Neutrophil (primary cell): Measurements from ENCODE around the gene SPECC1L.

ENCODE experiments used
- H3K27ac ChIP-seq: fragments of 200-600 bp; sonication (generic); 2 replicates; pipeline ENCODE4 v1.5.1; 2016; ENCODE audit warnings: mild to moderate bottlenecking, moderate library complexity
- H3K27me3 ChIP-seq: fragments of 200-600 bp; sonication (generic); 2 replicates; pipeline ENCODE4 v1.6.0; 2016; ENCODE audit warnings: mild to moderate bottlenecking
- H3K36me3 ChIP-seq: fragments of 200-600 bp; sonication (generic); 2 replicates; pipeline ENCODE4 v1.5.1; 2017
- H3K4me1 ChIP-seq, 2 experiments: fragments of 200-600 bp in 1 of 2; sonication (generic) in 1 of 2; 1 replicate in 1 of 2; 2 replicates in 1 of 2; pipeline versions ENCODE4 v1.5.1 to v1.6.1; 2013 to 2016; ENCODE audit warnings: low read depth in 1 of 2, low read length in 1 of 2, mild to moderate bottlenecking in 1 of 2, moderate library complexity in 1 of 2; ENCODE audit not compliant: control insufficient read depth in 1 of 2, insufficient read depth in 1 of 2
- H3K4me3 ChIP-seq, 2 experiments: fragments of 200-600 bp in 1 of 2; sonication (generic) in 1 of 2; 1 replicate in 1 of 2; 2 replicates in 1 of 2; pipeline ENCODE4 v1.5.1; 2013 to 2016; ENCODE audit warnings: low read depth in 1 of 2, low read length in 1 of 2, mild to moderate bottlenecking in 1 of 2, moderate library complexity in 1 of 2
- H3K9me3 ChIP-seq: fragments of 200-600 bp; sonication (generic); 2 replicates; pipeline ENCODE4 v1.5.1; 2016
- TF ChIP-seq, protein P1 (sequence below): fragments of 200-600 bp; sonication (generic); IDR thresholded peaks from 2 replicates; pipeline ENCODE4 v1.5.1; 2016; ENCODE audit warnings: antibody characterized with exemption

SPECC1L gene

DNA sequence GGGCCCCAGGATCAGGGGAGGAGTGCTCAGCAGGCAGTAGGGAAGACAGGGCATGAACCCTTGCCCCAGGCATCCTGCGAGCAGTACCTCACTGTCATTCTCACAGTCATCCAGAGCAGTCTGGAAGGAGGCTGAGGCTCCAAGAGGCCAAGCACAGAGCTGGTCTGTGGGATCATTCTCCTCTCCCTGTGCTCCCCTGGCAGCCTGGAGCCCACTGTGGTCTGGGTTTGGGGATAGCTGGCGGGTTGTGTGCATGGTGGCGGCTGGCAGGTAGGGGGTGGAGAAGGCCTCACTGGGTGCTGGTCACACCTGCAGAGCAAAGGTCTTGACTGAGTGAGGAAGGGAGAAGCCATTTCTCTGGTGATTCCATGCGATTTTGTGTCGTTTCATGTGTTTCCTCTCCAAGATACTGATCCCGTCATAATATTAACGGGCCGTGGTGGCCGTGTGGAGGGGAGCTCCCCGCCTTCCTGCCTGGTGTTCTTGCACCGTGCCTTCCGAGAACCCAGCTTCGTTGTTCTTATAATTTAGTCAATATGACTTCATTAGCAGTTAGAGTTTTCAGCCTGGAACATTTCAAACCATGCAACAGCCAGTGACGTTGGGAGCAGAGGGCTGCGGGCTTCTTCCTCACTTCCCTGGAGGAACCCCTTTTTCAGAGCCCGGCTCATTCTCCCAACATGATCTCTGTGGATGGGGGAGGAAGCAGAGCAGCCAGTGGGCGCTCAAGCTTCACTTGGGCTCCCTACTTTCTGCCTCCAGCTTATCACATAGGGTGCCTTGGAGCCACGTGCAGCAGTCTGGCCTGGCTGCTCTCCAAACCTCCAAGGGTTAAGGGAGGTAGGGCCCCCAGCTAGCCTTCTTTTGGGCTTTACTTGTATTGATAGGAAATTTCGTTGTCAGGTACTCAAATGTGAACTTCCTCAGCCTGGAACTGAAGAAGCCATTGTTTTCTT lies 136.0 kb downstream of the SPECC1L start:
- no peak overlapping the region for H3K4me3 ChIP-seq
- peaks cover 6 to 9% of the 10 kb centered on the region in 2 experiments for H3K4me1 ChIP-seq
- peaks cover 23% of the 10 kb centered on the region for H3K36me3 ChIP-seq
- no peak overlapping the region for H3K27ac ChIP-seq
- TF ChIP-seq, protein P1, sequence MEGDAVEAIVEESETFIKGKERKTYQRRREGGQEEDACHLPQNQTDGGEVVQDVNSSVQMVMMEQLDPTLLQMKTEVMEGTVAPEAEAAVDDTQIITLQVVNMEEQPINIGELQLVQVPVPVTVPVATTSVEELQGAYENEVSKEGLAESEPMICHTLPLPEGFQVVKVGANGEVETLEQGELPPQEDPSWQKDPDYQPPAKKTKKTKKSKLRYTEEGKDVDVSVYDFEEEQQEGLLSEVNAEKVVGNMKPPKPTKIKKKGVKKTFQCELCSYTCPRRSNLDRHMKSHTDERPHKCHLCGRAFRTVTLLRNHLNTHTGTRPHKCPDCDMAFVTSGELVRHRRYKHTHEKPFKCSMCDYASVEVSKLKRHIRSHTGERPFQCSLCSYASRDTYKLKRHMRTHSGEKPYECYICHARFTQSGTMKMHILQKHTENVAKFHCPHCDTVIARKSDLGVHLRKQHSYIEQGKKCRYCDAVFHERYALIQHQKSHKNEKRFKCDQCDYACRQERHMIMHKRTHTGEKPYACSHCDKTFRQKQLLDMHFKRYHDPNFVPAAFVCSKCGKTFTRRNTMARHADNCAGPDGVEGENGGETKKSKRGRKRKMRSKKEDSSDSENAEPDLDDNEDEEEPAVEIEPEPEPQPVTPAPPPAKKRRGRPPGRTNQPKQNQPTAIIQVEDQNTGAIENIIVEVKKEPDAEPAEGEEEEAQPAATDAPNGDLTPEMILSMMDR: no peak
- no peaks in the 10 kb centered on the region for H3K27me3 ChIP-seq
- no peaks in the 10 kb centered on the region for H3K9me3 ChIP-seq

GRCh38 chr22:24407278-24407665 lies 136.6 kb downstream of the SPECC1L start:
- H3K9me3 ChIP-seq: no peaks in the 10 kb centered on the region
- H3K36me3 ChIP-seq: peaks cover 30% of the 10 kb centered on the region
- no peak overlapping the region for H3K4me3 ChIP-seq
- H3K4me1 ChIP-seq: peaks cover 3 to 4% of the 10 kb centered on the region in 2 experiments
- TF ChIP-seq, protein P1: no peak
- no peaks in the 10 kb centered on the region for H3K27me3 ChIP-seq
- no peak overlapping the region for H3K27ac ChIP-seq

DNA sequence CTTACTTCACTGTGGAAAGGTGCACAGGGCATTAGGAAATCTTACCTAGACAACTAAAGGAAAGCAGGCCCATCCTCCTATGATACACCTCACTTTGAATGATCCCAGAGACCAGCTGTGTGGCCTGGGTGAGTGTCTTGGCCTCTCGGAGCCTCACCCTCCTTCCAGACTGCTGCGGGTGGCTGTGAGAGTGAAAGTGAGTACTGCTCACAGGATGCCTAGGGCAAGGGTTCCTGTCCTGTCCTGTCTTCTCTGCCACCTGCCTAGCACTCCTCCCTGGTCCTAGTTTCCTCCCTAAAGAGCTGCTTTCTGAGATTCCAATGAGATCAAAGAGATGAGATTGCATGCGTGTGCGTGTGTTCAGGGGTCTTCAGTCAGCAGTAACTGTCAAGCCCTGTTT lies 137.3 kb downstream of the SPECC1L start:
- H3K36me3 ChIP-seq: peaks cover 36% of the 10 kb centered on the region
- TF ChIP-seq, protein P1: no peak
- no peaks in the 10 kb centered on the region for H3K4me1 ChIP-seq
- no peaks in the 10 kb centered on the region for H3K9me3 ChIP-seq
- H3K4me3 ChIP-seq: no peak overlapping the region
- no peak overlapping the region for H3K27ac ChIP-seq
- H3K27me3 ChIP-seq: no peaks in the 10 kb centered on the region

DNA sequence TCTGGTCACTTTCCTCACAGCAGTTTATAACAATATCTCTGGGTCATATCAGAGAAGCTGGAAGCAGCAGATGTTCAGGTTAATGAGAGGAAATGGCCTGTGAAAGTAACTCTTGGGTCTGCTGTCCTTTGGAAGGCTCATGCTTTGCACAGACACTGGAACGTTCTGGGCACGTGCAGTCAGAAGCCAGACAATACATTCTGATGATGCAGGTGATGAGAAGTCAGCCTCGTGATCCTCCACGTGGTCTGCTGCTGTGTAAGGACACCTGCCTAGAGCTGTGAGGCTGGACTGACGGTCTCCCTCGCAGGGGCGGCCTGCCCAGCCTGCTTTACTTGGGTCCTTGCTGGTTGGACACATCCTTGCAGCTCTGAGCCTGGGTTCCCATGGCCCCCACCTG lies 138.0 kb downstream of the SPECC1L start:
- Histone ChIP-seq H3K4me3 (no peak overlapping the region), H3K27ac (no peak overlapping the region), H3K4me1 (no peaks in the 10 kb centered on the region), H3K36me3 (peaks cover 44% of the 10 kb centered on the region), H3K9me3 (no peaks in the 10 kb centered on the region), H3K27me3 (no peaks in the 10 kb centered on the region)
- TF ChIP-seq, protein P1: no peak

DNA sequence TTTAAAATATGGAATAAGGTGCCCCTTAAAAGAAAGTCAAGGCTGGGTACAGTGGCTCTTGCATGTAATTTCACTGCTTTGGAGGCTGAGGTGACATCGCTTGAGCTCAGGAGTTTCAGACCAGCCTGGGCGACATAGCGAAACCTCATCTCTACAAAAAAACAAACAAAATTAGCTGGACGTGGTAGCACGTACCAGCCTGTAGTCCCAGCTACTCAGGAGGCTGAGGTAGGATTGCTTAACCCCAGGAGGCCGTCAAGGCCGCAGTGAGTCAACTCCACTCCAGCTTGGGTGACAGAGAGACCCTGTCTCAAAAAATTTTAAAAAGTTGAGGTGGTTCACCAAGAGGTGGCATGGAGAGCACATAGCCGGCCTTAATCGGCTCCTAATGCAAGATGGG lies 139.1 kb downstream of the SPECC1L start:
- H3K27ac ChIP-seq: no peak overlapping the region
- no peak overlapping the region for H3K4me3 ChIP-seq
- no peaks in the 10 kb centered on the region for H3K4me1 ChIP-seq
- peaks cover 46% of the 10 kb centered on the region for H3K36me3 ChIP-seq
- TF ChIP-seq, protein P1: no peak
- no peaks in the 10 kb centered on the region for H3K27me3 ChIP-seq
- H3K9me3 ChIP-seq: no peaks in the 10 kb centered on the region
